MM.1S (cell line): ENCODE results near the gene MPO.

ENCODE experiments used
- CTCF ChIP-seq: fragments of 300-600 bp; sonication (generic); IDR thresholded peaks from 2 replicates; pipeline ENCODE4 v1.5.1; 2016; ENCODE audit warnings: antibody characterized with exemption, low read length, mixed read lengths
- EZH2 ChIP-seq: fragments of 300-600 bp; sonication (generic); optimal IDR thresholded peaks from 2 replicates; pipeline ENCODE3; 2017; ENCODE audit warnings: low read depth, mild to moderate bottlenecking, antibody characterized with exemption, low read length, mixed read lengths
- EZH2phosphoT487 ChIP-seq: fragments of 300-600 bp; sonication (generic); IDR thresholded peaks from 2 replicates; pipeline ENCODE4 v1.6.1; 2018; ENCODE audit warnings: antibody characterized with exemption, low read length

DNA sequence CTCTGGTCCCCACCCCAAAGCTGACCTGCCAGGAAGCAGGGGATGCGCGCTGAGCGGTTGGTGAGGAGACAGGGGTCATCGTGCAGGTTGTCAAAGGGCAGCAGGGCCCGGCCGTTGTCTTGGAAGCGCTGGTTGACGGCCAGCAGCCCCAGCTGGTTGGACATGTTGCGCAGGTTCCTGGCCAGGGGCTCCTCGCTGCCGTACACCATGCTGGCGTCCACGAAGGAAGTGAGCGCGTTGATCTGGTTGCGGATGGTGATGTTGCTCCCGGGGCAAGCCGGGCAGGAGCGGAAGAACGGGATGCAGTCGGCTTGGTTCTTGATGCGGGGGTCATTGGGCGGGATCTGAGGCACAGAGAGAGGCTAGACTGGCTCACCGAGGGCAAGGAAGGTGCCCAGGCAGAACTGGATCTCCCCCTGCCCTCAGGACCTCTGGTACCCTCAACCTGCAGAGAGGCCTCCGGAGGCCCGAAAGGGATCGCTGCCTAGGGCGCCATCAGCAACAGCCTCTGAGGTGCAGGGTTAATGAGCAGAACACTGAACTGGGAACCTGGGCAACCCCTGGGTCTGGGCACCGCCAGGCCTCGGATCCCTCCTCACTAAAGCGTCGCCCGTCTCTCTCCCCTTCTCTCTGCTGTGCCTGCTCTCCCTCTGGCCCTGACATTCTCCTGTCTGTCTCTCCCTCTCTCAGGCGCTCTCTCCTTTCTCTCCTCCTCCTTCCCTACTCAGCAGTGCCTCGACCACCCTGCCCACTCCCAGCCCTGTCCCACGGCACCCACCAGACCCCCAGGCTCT, 2.7 kb downstream of the MPO start:
- TF ChIP-seq CTCF = no peak
- no peak for TF ChIP-seq EZH2phosphoT487
- no peak for TF ChIP-seq EZH2
